Adrenal gland (tissue), 12 donors: ENCODE results near the gene MACO1. TPM values are rescaled to one million over a fixed set of nuclear protein-coding genes. Genes with fewer than 3 reads are reported as not detected.

Experiments
- DNase-seq, 7 donors: peaks; one replicate each; pipeline ENCODE4 v3.0.0-alpha.2; 2019 to 2020
- H3K27ac ChIP-seq, 5 donors: fragments of 200-600 bp; sonication (generic) in 4 of 5; 1 replicate in 3 of 5; 2 replicates in 2 of 5; pipeline versions ENCODE4 v1.5.1 to v1.8.0; 2016 to 2020; ENCODE audit warnings: mild to moderate bottlenecking in 1 of 5
- H3K27me3 ChIP-seq: fragments of 200-600 bp; 2 replicates; pipeline ENCODE4 v1.8.0; 2021
- H3K36me3 ChIP-seq, 2 donors: fragments of 200-600 bp; replicated peaks in 1 of 2; 1 replicate in 1 of 2; 2 replicates in 1 of 2; pipeline versions ENCODE4 v1.5.1 to v1.8.0; 2018 to 2022
- H3K4me1 ChIP-seq, 2 donors: fragments of 200-600 bp; replicated peaks in 1 of 2; 1 replicate in 1 of 2; 2 replicates in 1 of 2; pipeline versions ENCODE4 v1.5.1 to v1.8.0; 2018 to 2021
- H3K4me3 ChIP-seq, 4 donors: fragments of 200-600 bp; sonication (generic) in 3 of 4; one replicate each; pipeline ENCODE4 v1.5.1; 2016 to 2018
- H3K9me3 ChIP-seq, 3 donors: fragments of 200-600 bp; sonication (generic) in 1 of 3; replicated peaks in 1 of 3; 1 replicate in 2 of 3; 2 replicates in 1 of 3; pipeline versions ENCODE4 v1.5.1 to v1.8.0; 2016 to 2021
- CTCF ChIP-seq, 6 experiments: fragments of 450-650 bp in 4 of 6; fragments of 200-600 bp in 2 of 6; sonication (generic) in 1 of 6; IDR thresholded peaks; 1 replicate in 5 of 6; 2 replicates in 1 of 6; pipeline versions ENCODE4 v1.5.1 to v1.8.0; 2016 to 2021; ENCODE audit warnings: antibody characterized with exemption in 6 of 6, mild to moderate bottlenecking in 2 of 6, moderate library complexity in 1 of 6
- POLR2A ChIP-seq, 2 donors: fragments of 450-650 bp; IDR thresholded peaks; one replicate each; pipeline ENCODE4 v1.6.1; 2017; ENCODE audit warnings: antibody characterized with exemption in 2 of 2, mild to moderate bottlenecking in 2 of 2, moderate library complexity in 1 of 2
- WGBS, 4 donors: extraction: QIAGEN DNeasy Blood & Tissue Kit in 2 of 4; methylation state at CpG; one replicate each; pipeline versions ENCODE4 v1.1.5 to v1.1.7; 2013 to 2017; 5-methylcytosine and 5-hydroxymethylcytosine counted together
- intact Hi-C, 2 donors: fragments of 100-400 bp; cut with DNase I; formaldehyde crosslinking; loops; one replicate each; pipeline versions ENCODE4 v1.14.1 to v1.15.0; 2022 to 2023
- polyA plus RNA-seq, 3 donors: library from polyadenylated mRNA; stranded (reverse); fragments of 200-250 nt in 2 of 3; fragments of 350-450 nt in 1 of 3; fragmentation: Illumina TruSeq in 1 of 3; extraction: RNeasy Lipid Tissue Mini Kit (QIAGEN cat#74804) in 1 of 3; gene quantifications; one replicate each; pipeline ENCODE4 v1.2.3, GENCODE V29; 2013 to 2014
- total RNA-seq, 9 donors: library from RNA; depleted of rRNA in 4 of 9; stranded (reverse); fragments of >200 nt in 4 of 9; fragments of 120-200 nt in 1 of 9; fragmentation: NEBNext Ultra II Directional in 1 of 9; extraction: Animal tissue kit (Norgen Biotek cat#: 25700) in 1 of 9; gene quantifications; one replicate each; pipeline versions ENCODE4 v1.1.0 to v1.2.4, GENCODE V29; 2013 to 2023
- donor health status: healthy with polysubstance abuse.
- donor health status: Bipolar disorder and iron deficiency.
- donor health status: DM: yes; HTN: yes; CAD: no.
- donor health status: DM: no; HTN: no; CAD: no.
- donor health status: DM: no; HTN: no; CAD: no.
- donor health status: DM: yes; HTN: yes; CAD: no.

The MACO1 gene
- total and polyA plus RNA-seq, 12 donors: 15.1 to 48.4 (median 29.6) TPM

- TF ChIP-seq CTCF (IDR thresholded peaks at IDR 0.05): no peak
- no peak for TF ChIP-seq POLR2A (IDR thresholded peaks at IDR 0.05)
- Histone ChIP-seq H3K36me3 (no peaks in the 10 kb centered on the region), H3K27me3 (no peaks in the 10 kb centered on the region), H3K4me3 (peak overlapping the region in 3 of 4 donors; percentile 12 to 92 (median 78)), H3K27ac (peak overlapping the region in 4 of 5 donors; percentile 58 to 96 (median 86)), H3K4me1 (peaks cover 46 to 57% of the 10 kb centered on the region in 2 donors), H3K9me3 (no peaks in the 10 kb centered on the region)
- WGBS, 4 donors: 11 to 16% (median 14%) methylated on average over 6 of the region's 6 CpGs
- intact Hi-C loops: loop anchor here in 1 of 2 donors (10.0 kb wide), 1 partner anchor 53 kb away; no protein-coding TSS in a partner anchor
- no peak for DNase-seq
Observed at GRCh38 chr1:25431955-25432719, 1.4 kb downstream of the MACO1 start.

- peak overlapping the region in 3 of 5 donors; percentile 56 to 96 (median 95) for H3K27ac ChIP-seq
- no peak for DNase-seq
- TF ChIP-seq CTCF (IDR thresholded peaks at IDR 0.05) (no peak), POLR2A (IDR thresholded peaks at IDR 0.05) (no peak)
- no peaks in the 10 kb centered on the region for H3K9me3 ChIP-seq
- H3K27me3 ChIP-seq: no peaks in the 10 kb centered on the region
- 65 to 71% (median 69%) methylated on average over 6 of the region's 6 CpGs for whole genome bisulfite sequencing, 4 donors
- intact Hi-C loops: loop anchor here in 1 of 2 donors (10.0 kb wide), 1 partner anchor 52 kb away; no protein-coding TSS in a partner anchor
- H3K4me3 ChIP-seq: peak overlapping the region in 1 of 4 donors; percentile 92
- no peaks in the 10 kb centered on the region for H3K36me3 ChIP-seq
- peaks cover 46 to 57% of the 10 kb centered on the region in 2 donors for H3K4me1 ChIP-seq
Observed at GRCh38 chr1:25432749-25433388, 2.2 kb downstream of the MACO1 start.

- Histone ChIP-seq H3K27ac (peak overlapping the region in 3 of 5 donors; percentile 39 to 95 (median 56)), H3K9me3 (no peaks in the 10 kb centered on the region)
- intact Hi-C loops: loop anchor here in 1 of 2 donors (10.0 kb wide), 1 partner anchor 51 kb away; no protein-coding TSS in a partner anchor
Observed at GRCh38 chr1:25433389-25434186, 2.9 kb downstream of the MACO1 start.

More at GRCh38 chr1:25433389-25434186, 2.9 kb downstream of the MACO1 start:
- no peak for DNase-seq
- TF ChIP-seq POLR2A (IDR thresholded peaks at IDR 0.05): no peak
- no peak for TF ChIP-seq CTCF (IDR thresholded peaks at IDR 0.05)
- 29 to 38% (median 32%) methylated on average over 4 of the region's 4 CpGs for WGBS, 4 donors
- Histone ChIP-seq H3K36me3 (no peaks in the 10 kb centered on the region), H3K4me3 (no peak overlapping the region), H3K4me1 (peaks cover 46 to 57% of the 10 kb centered on the region in 2 donors), H3K27me3 (no peaks in the 10 kb centered on the region)
